IMR-90 (cell line): Measurements from ENCODE around the gene AGO3.

Experiments
- BHLHE40 ChIP-seq: fragments of 150-350 bp; IDR thresholded peaks from 2 replicates; pipeline ENCODE4 v1.6.1; 2016; ENCODE audit warnings: mild to moderate bottlenecking, low read depth, low read length
- CTCF ChIP-seq: conservative IDR thresholded peaks from 2 replicates; pipeline ENCODE4 v1.5.1; 2012; ENCODE audit warnings: mild to moderate bottlenecking, low read depth, low read length, improper control_type of control experiment
- POLR2A ChIP-seq: IDR thresholded peaks from 2 replicates; pipeline ENCODE4 v1.6.1; 2012; ENCODE audit warnings: mild to moderate bottlenecking, low read depth, low read length

GRCh38 chr1:36076979-36077573, 146.2 kb downstream of the AGO3 start:
- TF ChIP-seq POLR2A (no peak), CTCF (no peak), BHLHE40 (no peak)
